IMR-90 (cell line): ENCODE data around the gene DENND1A. TPM values are rescaled to one million over a fixed set of nuclear protein-coding genes. Genes with fewer than 3 reads are reported as not detected.

Experiments used
- ATAC-seq: fragments of 200-7000 bp; cut with Tn5 transposase; 2 replicates; pipeline ENCODE4 v1.9.1; 2020; ENCODE audit warnings: low read depth, mild to moderate bottlenecking, moderate library complexity
- BruUV-seq: library from RNA; stranded (reverse); fragments of 400-500 nt; replicated peaks from 2 replicates; lab custom pipeline; 2021; lab: Mats Ljungman, UMichigan
- CTCF ChIA-PET: fragments of 300-600 bp; formaldehyde crosslinking; extraction: SDS; loops from one replicate; lab custom pipeline; 2021; ENCODE audit warnings: antibody characterized with exemption; lab: Yijun Ruan, JAX
- POLR2A ChIA-PET: fragments of 300-600 bp; sonication (Branson Sonifier 250); formaldehyde crosslinking; loops from one replicate; lab custom pipeline; 2022; ENCODE audit warnings: antibody characterized with exemption; ENCODE audit not compliant: unreplicated experiment; lab: Charles Lee
- DNase-seq: peaks from one replicate; pipeline ENCODE4 v3.0.0; 2013
- H2AFZ ChIP-seq: replicated peaks from 2 replicates; pipeline ENCODE3; 2013; ENCODE audit warnings: low read length, mild to moderate bottlenecking; ENCODE audit not compliant: poor library complexity
- H2AK5ac ChIP-seq: 2 replicates; pipeline ENCODE4 v1.6.1; 2013; ENCODE audit warnings: low read depth, low read length, inconsistent platforms
- H2AK9ac ChIP-seq: replicated peaks from 2 replicates; pipeline ENCODE3; 2013; ENCODE audit warnings: mild to moderate bottlenecking, low read depth, low read length, moderate library complexity; ENCODE audit not compliant: poor library complexity
- H2BK120ac ChIP-seq: 2 replicates; pipeline ENCODE4 v1.6.1; 2013; ENCODE audit warnings: low read depth, low read length, inconsistent platforms
- H2BK15ac ChIP-seq: 3 replicates; pipeline ENCODE4 v1.6.1; 2013; ENCODE audit warnings: low read depth, low read length, inconsistent platforms
- H2BK20ac ChIP-seq: 2 replicates; pipeline ENCODE4 v1.6.1; 2013; ENCODE audit warnings: low read depth, mild to moderate bottlenecking, inconsistent platforms, low read length, moderate library complexity
- H2BK5ac ChIP-seq: 2 replicates; pipeline ENCODE4 v1.6.1; 2013; ENCODE audit warnings: mild to moderate bottlenecking, low read depth, low read length, inconsistent platforms; ENCODE audit not compliant: poor library complexity, severe bottlenecking
- H3K14ac ChIP-seq: replicated peaks from 2 replicates; pipeline ENCODE4 v1.6.1; 2013; ENCODE audit warnings: low read depth, low read length, inconsistent platforms
- H3K18ac ChIP-seq: 2 replicates; pipeline ENCODE4 v1.6.1; 2013; ENCODE audit warnings: low read depth, low read length, control low read depth
- H3K23ac ChIP-seq: 2 replicates; pipeline ENCODE4 v1.6.1; 2013; ENCODE audit warnings: low read depth, low read length, inconsistent platforms
- H3K27ac ChIP-seq: 2 replicates; pipeline ENCODE4 v1.5.1; 2013; ENCODE audit warnings: mild to moderate bottlenecking, control low read depth, low read length; ENCODE audit not compliant: insufficient read depth
- H3K27me3 ChIP-seq: 2 replicates; pipeline ENCODE4 v1.6.1; 2013; ENCODE audit warnings: low read length; ENCODE audit not compliant: control insufficient read depth, insufficient read depth
- H3K36me3 ChIP-seq: 2 replicates; pipeline ENCODE4 v1.6.1; 2013; ENCODE audit warnings: low read length, mixed read lengths; ENCODE audit not compliant: control insufficient read depth, insufficient read depth
- H3K4ac ChIP-seq: 2 replicates; pipeline ENCODE4 v1.6.1; 2013; ENCODE audit warnings: low read depth, low read length, inconsistent platforms
- H3K4me1 ChIP-seq: 2 replicates; pipeline ENCODE4 v1.6.1; 2013; ENCODE audit warnings: low read length, mixed read lengths; ENCODE audit not compliant: control insufficient read depth, insufficient read depth
- H3K4me2 ChIP-seq: 2 replicates; pipeline ENCODE4 v1.6.1; 2013; ENCODE audit warnings: low read depth, mild to moderate bottlenecking, control low read depth, low read length, moderate library complexity
- H3K4me3 ChIP-seq: 2 replicates; pipeline ENCODE4 v1.5.1; 2013; ENCODE audit warnings: low read depth, mild to moderate bottlenecking, control low read depth, low read length, moderate library complexity; ENCODE audit not compliant: insufficient read depth
- H3K56ac ChIP-seq: 2 replicates; pipeline ENCODE4 v1.6.1; 2013; ENCODE audit warnings: low read length, inconsistent platforms; ENCODE audit not compliant: insufficient read depth; ENCODE audit errors: extremely low read depth
- H3K79me1 ChIP-seq, 2 experiments: 2 replicates each; pipeline ENCODE4 v1.6.1; 2013; ENCODE audit warnings: low read length in 2 of 2, inconsistent platforms in 1 of 2, low read depth in 1 of 2
- H3K9ac ChIP-seq: 2 replicates; pipeline ENCODE4 v1.6.1; 2013; ENCODE audit warnings: low read depth, low read length, control low read depth
- H3K9me1 ChIP-seq: 2 replicates; pipeline ENCODE4 v1.6.1; 2013; ENCODE audit warnings: low read length, inconsistent platforms; ENCODE audit not compliant: insufficient read depth
- H3K9me3 ChIP-seq: 2 replicates; pipeline ENCODE4 v1.6.1; 2013; ENCODE audit warnings: low read length; ENCODE audit not compliant: control insufficient read depth, insufficient read depth
- H4K20me1 ChIP-seq: 2 replicates; pipeline ENCODE4 v1.6.1; 2013; ENCODE audit warnings: low read length, inconsistent platforms; ENCODE audit not compliant: insufficient read depth
- H4K5ac ChIP-seq: 2 replicates; pipeline ENCODE4 v1.6.1; 2013; ENCODE audit warnings: mild to moderate bottlenecking, low read depth, low read length, control low read depth
- H4K8ac ChIP-seq, 2 experiments: 2 replicates each; pipeline ENCODE4 v1.6.1; 2013; ENCODE audit warnings: low read depth in 2 of 2, low read length in 2 of 2, control low read depth in 1 of 2, inconsistent platforms in 1 of 2
- H4K91ac ChIP-seq: 2 replicates; pipeline ENCODE4 v1.6.1; 2013; ENCODE audit warnings: low read depth, low read length, inconsistent platforms; ENCODE audit not compliant: insufficient read depth
- CHD1 ChIP-seq: IDR thresholded peaks from 2 replicates; pipeline ENCODE4 v1.6.1; 2012; ENCODE audit warnings: low read depth, low read length, improper control_type of control experiment
- FOS ChIP-seq: fragments of 150-350 bp; IDR thresholded peaks from 2 replicates; pipeline ENCODE4 v1.6.1; 2016; ENCODE audit warnings: low read depth, low read length
- MAFK ChIP-seq: IDR thresholded peaks from 2 replicates; pipeline ENCODE4 v1.6.1; 2012; ENCODE audit warnings: low read depth, low read length, improper control_type of control experiment
- NFE2L2 ChIP-seq: fragments of 150-350 bp; IDR thresholded peaks from 2 replicates; pipeline ENCODE4 v1.6.1; 2016; ENCODE audit warnings: low read depth, mild to moderate bottlenecking, low read length
- POLR2A ChIP-seq: IDR thresholded peaks from 2 replicates; pipeline ENCODE4 v1.6.1; 2012; ENCODE audit warnings: mild to moderate bottlenecking, low read depth, low read length
- RFX5 ChIP-seq: IDR thresholded peaks from 2 replicates; pipeline ENCODE4 v1.8.0; 2012; ENCODE audit warnings: low read depth, mild to moderate bottlenecking, low read length, moderate library complexity
- WGBS, 2 experiments: methylation state at CpG; one replicate each; pipeline versions ENCODE4 v1.1.5 to v1.1.7; 2013; ENCODE audit warnings: missing lambda C conversion rate in 2 of 2; ENCODE audit not compliant: insufficient read length in 1 of 2; ENCODE audit errors: extremely low coverage in 2 of 2; 5-methylcytosine and 5-hydroxymethylcytosine counted together
- dilution Hi-C: fragments of 300-500 bp; cut with HindIII; formaldehyde crosslinking; loops from one replicate; pipeline ENCODE4 v1.14.3; 2018; ENCODE audit warnings: low sequenced_read_pairs; ENCODE audit not compliant: unreplicated experiment
- in situ Hi-C: fragments of 300-500 bp; cut with MboI; formaldehyde crosslinking; loops from 3 replicates; pipeline ENCODE4 v1.14.3; 2019; ENCODE audit warnings: low sequenced_read_pairs, inconsistent platforms, mixed read lengths
- intact Hi-C: fragments of 100-400 bp; cut with micrococcal nuclease; formaldehyde crosslinking; loops from 2 replicates; pipeline ENCODE4 v1.10.0; 2022
- polyA plus RNA-seq, 3 experiments: library from polyadenylated mRNA; depleted of rRNA; stranded (reverse); fragments of >200 nt; gene quantifications; 2 replicates each; pipeline ENCODE4 v1.2.3, GENCODE V29; 2012; ENCODE audit warnings: low replicate concordance in 1 of 3
- total RNA-seq: library from RNA; depleted of rRNA; stranded (reverse); fragments of >200 nt; gene quantifications from 2 replicates; pipeline ENCODE4 v1.2.3, GENCODE V29; 2012
- TF ChIP-seq, protein P1 (sequence below): fragments of 150-350 bp; IDR thresholded peaks from 2 replicates; pipeline ENCODE4 v1.6.1; 2017; ENCODE audit warnings: mild to moderate bottlenecking, antibody characterized with exemption, low read length, low read depth

Gene DENND1A
- total and polyA plus RNA-seq, 2 of the 4 experiments (the other 2 are of a cell fraction), result 21.4 to 27.6 TPM

DNA sequence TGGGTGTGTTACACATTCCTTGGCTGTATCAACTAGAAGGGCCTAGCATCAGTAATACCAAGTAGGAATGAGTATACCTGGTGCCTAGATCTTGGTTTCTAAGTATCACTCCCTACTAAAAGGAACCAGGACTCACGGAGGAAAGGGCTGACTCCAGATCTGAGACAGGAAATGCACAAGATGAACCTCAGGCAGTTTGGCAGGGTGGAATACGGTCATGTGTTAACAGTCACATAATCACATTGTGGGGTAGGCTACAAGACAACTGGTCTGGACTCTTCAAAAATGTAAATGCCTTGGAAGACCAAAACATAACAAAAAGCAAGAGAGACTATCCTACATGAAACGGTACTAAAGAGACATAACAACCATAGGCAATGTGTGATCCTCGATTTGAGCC lies 415.2 kb downstream of the DENND1A start:
- no peak overlapping the region for H3K14ac ChIP-seq
- POLR2A ChIA-PET, result no interaction called here
- H3K23ac ChIP-seq, result no peak overlapping the region
- H3K9ac ChIP-seq, result no peak overlapping the region
- no peak overlapping the region for H3K27ac ChIP-seq
- no peaks in the 10 kb centered on the region for H3K4me1 ChIP-seq
- no peak overlapping the region for H4K5ac ChIP-seq
- in situ Hi-C loops (no loop called here), dilution Hi-C loops (no loop called here), intact Hi-C loops (no loop called here)
- no peak overlapping the region for H2AK9ac ChIP-seq
- ATAC-seq (no peak), DNase-seq (no peak)
- H3K56ac ChIP-seq, result no peak overlapping the region
- no TSS peak for BruUV-seq
- H3K9me1 ChIP-seq, result no peaks in the 10 kb centered on the region; the same call in 1 of the 2 replicates
- H3K36me3 ChIP-seq, result no peaks in the 10 kb centered on the region
- H3K9me3 ChIP-seq, result no peaks in the 10 kb centered on the region
- TF ChIP-seq NFE2L2, result no peak
- no peak for TF ChIP-seq MAFK
- TF ChIP-seq FOS, result no peak
- TF ChIP-seq POLR2A, result no peak
- no peak for TF ChIP-seq RFX5
- no peak for TF ChIP-seq CHD1
- TF ChIP-seq, protein P1, sequence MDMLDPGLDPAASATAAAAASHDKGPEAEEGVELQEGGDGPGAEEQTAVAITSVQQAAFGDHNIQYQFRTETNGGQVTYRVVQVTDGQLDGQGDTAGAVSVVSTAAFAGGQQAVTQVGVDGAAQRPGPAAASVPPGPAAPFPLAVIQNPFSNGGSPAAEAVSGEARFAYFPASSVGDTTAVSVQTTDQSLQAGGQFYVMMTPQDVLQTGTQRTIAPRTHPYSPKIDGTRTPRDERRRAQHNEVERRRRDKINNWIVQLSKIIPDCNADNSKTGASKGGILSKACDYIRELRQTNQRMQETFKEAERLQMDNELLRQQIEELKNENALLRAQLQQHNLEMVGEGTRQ, result no peak
- H2AFZ ChIP-seq, result no peak overlapping the region
- WGBS, 2 experiments, result no CpG with 5 or more reads among the region's 4 CpGs
- H2BK20ac ChIP-seq, result no peak overlapping the region
- no peak overlapping the region for H4K8ac ChIP-seq
- no peak overlapping the region for H2AK5ac ChIP-seq
- no peaks in the 10 kb centered on the region for H4K20me1 ChIP-seq
- CTCF ChIA-PET, result no interaction called here
- no peak overlapping the region for H2BK15ac ChIP-seq
- H3K4me3 ChIP-seq, result no peak overlapping the region
- no peak overlapping the region for H3K4me2 ChIP-seq
- no peaks in the 10 kb centered on the region for H3K79me1 ChIP-seq
- no peak overlapping the region for H2BK120ac ChIP-seq
- no peaks in the 10 kb centered on the region for H3K27me3 ChIP-seq
- no peak overlapping the region for H4K91ac ChIP-seq
- no peak overlapping the region for H3K18ac ChIP-seq
- H2BK5ac ChIP-seq, result no peak overlapping the region
- H3K4ac ChIP-seq, result no peak overlapping the region
